Natural killer cell (primary cell): ENCODE data around the gene CHRNA10. TPM values are rescaled to one million over a fixed set of nuclear protein-coding genes. Genes with fewer than 3 reads are reported as not detected.

Experiments
- ATAC-seq, 3 donors: fragments of 150-1000 bp in 2 of 3; fragments of 200-7000 bp in 1 of 3; cut with Tn5 transposase; 1 replicate in 1 of 3; 2 replicates in 2 of 3; pipeline ENCODE4 v1.10.0; 2021; ENCODE audit warnings: mild to moderate bottlenecking in 2 of 3, moderate library complexity in 2 of 3
- DNase-seq, 2 donors: peaks; one replicate each; pipeline versions ENCODE4 v3.0.0 to v3.0.0-alpha.2; 2013 to 2021; ENCODE audit warnings: mixed read lengths in 1 of 2
- H3K27ac ChIP-seq: one replicate; pipeline ENCODE4 v1.5.1; 2013; ENCODE audit warnings: mild to moderate bottlenecking, low read length
- H3K27me3 ChIP-seq: one replicate; pipeline ENCODE4 v1.6.1; 2013; ENCODE audit warnings: low read length; ENCODE audit not compliant: control insufficient read depth, insufficient read depth
- H3K36me3 ChIP-seq: one replicate; pipeline ENCODE4 v1.6.1; 2013; ENCODE audit warnings: low read length; ENCODE audit not compliant: control insufficient read depth, insufficient read depth
- H3K4me1 ChIP-seq: one replicate; pipeline ENCODE4 v1.6.1; 2013; ENCODE audit warnings: low read length; ENCODE audit not compliant: control insufficient read depth, insufficient read depth
- H3K4me3 ChIP-seq: one replicate; pipeline ENCODE4 v1.5.1; 2013; ENCODE audit warnings: low read length
- H3K9me3 ChIP-seq: one replicate; pipeline ENCODE4 v1.6.1; 2013; ENCODE audit warnings: low read length; ENCODE audit not compliant: control insufficient read depth, insufficient read depth
- H3K27ac Mint-ChIP-seq, 2 donors: one replicate each; pipeline ENCODE4 v1.8.0; 2022; ENCODE audit warnings: mild to moderate bottlenecking in 2 of 2, mixed read lengths in 2 of 2, moderate library complexity in 1 of 2
- H3K27me3 Mint-ChIP-seq, 2 donors: one replicate each; pipeline ENCODE4 v1.8.0; 2022; ENCODE audit warnings: low read depth in 2 of 2, mixed read lengths in 2 of 2
- H3K36me3 Mint-ChIP-seq: one replicate; pipeline ENCODE4 v1.8.0; 2022; ENCODE audit warnings: mixed read lengths
- H3K4me1 Mint-ChIP-seq, 2 donors: one replicate each; pipeline ENCODE4 v1.8.0; 2022; ENCODE audit warnings: mixed read lengths in 2 of 2
- H3K4me3 Mint-ChIP-seq: one replicate; pipeline ENCODE4 v1.8.0; 2022; ENCODE audit warnings: mild to moderate bottlenecking, moderate library complexity, mixed read lengths
- H3K9me3 Mint-ChIP-seq, 2 donors: one replicate each; pipeline ENCODE4 v1.8.0; 2022; ENCODE audit warnings: mixed read lengths in 2 of 2
- CTCF ChIP-seq: fragments of 200-600 bp; IDR thresholded peaks from one replicate; pipeline ENCODE4 v1.8.0; 2022; ENCODE audit warnings: antibody characterized with exemption
- WGBS: methylation state at CpG from one replicate; pipeline ENCODE4 v1.1.7; 2013; ENCODE audit warnings: missing lambda C conversion rate; ENCODE audit not compliant: insufficient coverage; 5-methylcytosine and 5-hydroxymethylcytosine counted together
- intact Hi-C: fragments of 100-400 bp; cut with micrococcal nuclease; formaldehyde crosslinking; loops from one replicate; pipeline ENCODE4 v1.14.2; 2022
- total RNA-seq, 4 donors: library from RNA; stranded (reverse); fragments of 120-200 nt in 1 of 4; gene quantifications; one replicate each; pipeline versions ENCODE4 v1.2.3 to v1.2.4, GENCODE V29; 2013 to 2022

Gene CHRNA10
- total RNA-seq, 3 donors from 2014 or later (not counting 1 experiment from before 2014, with no cell fraction given), result 0.36 to 0.60 (median 0.45) TPM

GRCh38 chr11:3709977-3710376 lies 38.8 kb upstream of the CHRNA10 start:
- Mint-ChIP-seq H3K4me3 (no peak overlapping the region), H3K27ac (no peak overlapping the region), H3K4me1 (peaks cover 0 to 5% of the 10 kb centered on the region in 2 donors), H3K9me3 (no peaks in the 10 kb centered on the region), H3K27me3 (no peaks in the 10 kb centered on the region), H3K36me3 (peaks cover 12% of the 10 kb centered on the region)
- Histone ChIP-seq H3K27ac (no peak overlapping the region), H3K9me3 (no peaks in the 10 kb centered on the region), H3K4me3 (no peak overlapping the region), H3K4me1 (no peaks in the 10 kb centered on the region), H3K36me3 (peaks cover 63% of the 10 kb centered on the region), H3K27me3 (no peaks in the 10 kb centered on the region)
- TF ChIP-seq CTCF, result no peak
- DNase-seq, result no peak
- intact Hi-C loops, result no loop called here
- no CpG with 5 or more reads among the region's 1 CpG for WGBS
- ATAC-seq, result no peak

- H3K4me3 Mint-ChIP-seq, result no peak overlapping the region
- WGBS, result 100% methylated on average over 1 of the region's 2 CpGs
- no peaks in the 10 kb centered on the region for H3K4me1 ChIP-seq
- no peaks in the 10 kb centered on the region for H3K9me3 Mint-ChIP-seq
- peaks cover 18% of the 10 kb centered on the region for H3K36me3 Mint-ChIP-seq
- peaks cover 60% of the 10 kb centered on the region for H3K36me3 ChIP-seq
- H3K27ac Mint-ChIP-seq, result peak overlapping the region in 1 of 2 donors; percentile 64
- no peak overlapping the region for H3K27ac ChIP-seq
- intact Hi-C loops, result no loop called here
- ATAC-seq (no peak), DNase-seq (no peak)
- H3K4me1 Mint-ChIP-seq, result peaks cover 0 to 5% of the 10 kb centered on the region in 2 donors
- TF ChIP-seq CTCF, result no peak
- no peak overlapping the region for H3K4me3 ChIP-seq
- H3K27me3 Mint-ChIP-seq, result no peaks in the 10 kb centered on the region
- H3K27me3 ChIP-seq, result no peaks in the 10 kb centered on the region
- H3K9me3 ChIP-seq, result no peaks in the 10 kb centered on the region
Observed at GRCh38 chr11:3707176-3707575, 36.0 kb upstream of the CHRNA10 start.

- TF ChIP-seq CTCF, result no peak
- Mint-ChIP-seq H3K9me3 (no peaks in the 10 kb centered on the region), H3K36me3 (peaks cover 21% of the 10 kb centered on the region), H3K4me3 (no peak overlapping the region), H3K27ac (no peak overlapping the region), H3K4me1 (no peaks in the 10 kb centered on the region), H3K27me3 (no peaks in the 10 kb centered on the region)
- Histone ChIP-seq H3K9me3 (no peaks in the 10 kb centered on the region), H3K4me3 (no peak overlapping the region), H3K36me3 (peaks cover 78% of the 10 kb centered on the region), H3K4me1 (no peaks in the 10 kb centered on the region), H3K27me3 (no peaks in the 10 kb centered on the region), H3K27ac (no peak overlapping the region)
- intact Hi-C loops, result no loop called here
- no peak for ATAC-seq
- DNase-seq, result no peak
- WGBS, result 100% methylated on average over 3 of the region's 3 CpGs
Observed at GRCh38 chr11:3703383-3703782, 32.2 kb upstream of the CHRNA10 start.

DNA sequence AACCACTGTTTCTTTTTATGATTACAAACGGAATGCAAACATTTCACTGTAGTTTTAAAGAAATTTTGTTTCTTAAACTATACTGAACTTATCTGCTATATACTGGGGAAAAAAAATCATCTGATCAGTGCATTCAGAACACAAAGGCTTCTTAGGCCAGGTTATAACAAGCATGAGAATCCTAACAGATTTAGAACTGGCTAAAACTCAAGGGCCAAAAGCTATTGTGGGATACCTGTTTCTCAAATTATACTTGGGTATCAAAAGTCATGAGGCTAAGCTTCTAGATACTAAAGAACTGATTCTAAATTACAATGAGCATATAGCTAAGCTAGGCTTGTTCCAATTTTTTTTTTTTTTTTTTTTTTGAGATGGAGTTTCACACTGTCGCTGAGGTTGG lies 29.7 kb upstream of the CHRNA10 start:
- peaks cover 21% of the 10 kb centered on the region for H3K36me3 Mint-ChIP-seq
- 93% methylated on average over 1 of the region's 2 CpGs for WGBS

More for the DNA sequence above, 29.7 kb upstream of the CHRNA10 start:
- Histone ChIP-seq H3K4me1 (no peaks in the 10 kb centered on the region), H3K27ac (no peak overlapping the region), H3K4me3 (no peak overlapping the region), H3K36me3 (peaks cover 84% of the 10 kb centered on the region), H3K9me3 (no peaks in the 10 kb centered on the region), H3K27me3 (no peaks in the 10 kb centered on the region)
- no peak overlapping the region for H3K4me3 Mint-ChIP-seq
- no peaks in the 10 kb centered on the region for H3K27me3 Mint-ChIP-seq
- no peak overlapping the region for H3K27ac Mint-ChIP-seq
- DNase-seq (no peak), ATAC-seq (no peak)
- intact Hi-C loops, result no loop called here
- no peak for TF ChIP-seq CTCF
- H3K9me3 Mint-ChIP-seq, result no peaks in the 10 kb centered on the region
- H3K4me1 Mint-ChIP-seq, result no peaks in the 10 kb centered on the region
